T-helper 1 cell treated with Interleukin-12 subunit alpha and Interleukin-12 subunit beta and Interleukin-4 antibody, amounts not matched to agents 30 ng/mL and 1 ng/mL, for 36 hours (primary cell): ENCODE results near the gene WNT11. TPM values are rescaled to one million over a fixed set of nuclear protein-coding genes. Genes with fewer than 3 reads are reported as not detected.

Experiments used
- total RNA-seq: library from RNA; stranded (reverse); gene quantifications from 2 replicates; pipeline ENCODE4 v1.2.3, GENCODE V29; 2022

The WNT11 gene
- total RNA-seq, 1 donor from 2014 or later, result 2.7 TPM

Other genes with a start within 250 kb of the WNT11 start
- gene THAP12, start 174.6 kb upstream of the WNT11 start, total RNA-seq, result 50.4 and 53.4 TPM in 2 replicates
- gene GVQW3, start 174.8 kb upstream of the WNT11 start, total RNA-seq, result 3.7 and 4.2 TPM in 2 replicates
- 33.5 and 34.2 TPM in 2 replicates for gene EMSY, start 238.5 kb upstream of the WNT11 start, total RNA-seq